Measurements from ENCODE around the gene PHAX.
A peak's percentile ranks its signal among the peaks of the same experiment; 100 is the strongest.
"Not testable (repeated sequence)": the region's sequence is repeated elsewhere in the genome, so short reads cannot be mapped to it uniquely, and the experiment has no call there.

Gene PHAX

GRCh38 chr5:126659805-126660482 is 59.2 kb downstream of the PHAX start:
- DNase-seq = no peak

- no peak for DNase-seq
These were observed 63.8 kb downstream of the PHAX start for GRCh38 chr5:126664586-126664985.

- DNase-seq = not testable (repeated sequence)
These were observed 69.4 kb downstream of the PHAX start for GRCh38 chr5:126670109-126670508.

- not testable (repeated sequence) for DNase-seq
These were observed 70.9 kb downstream of the PHAX start for GRCh38 chr5:126671681-126672080.

- DNase-seq = no peak
These were observed 72.7 kb downstream of the PHAX start for GRCh38 chr5:126673477-126673876.

GRCh38 chr5:126674145-126674544 is 73.4 kb downstream of the PHAX start:
- no peak for DNase-seq

GRCh38 chr5:126675338-126675737 is 74.6 kb downstream of the PHAX start:
- DNase-seq = no peak

- peak; percentile 71 for DNase-seq
These were observed 75.5 kb downstream of the PHAX start for GRCh38 chr5:126676195-126676624.

All from activated CD4-positive, alpha-beta T cell treated with anti-CD3 and anti-CD28 coated beads for 48 hours (primary cell).